Glutamatergic neuron (in vitro differentiated cells): ENCODE data around the gene ACTN1. TPM values are rescaled to one million over a fixed set of nuclear protein-coding genes. Genes with fewer than 3 reads are reported as not detected.
A peak's percentile ranks its signal among the peaks of the same experiment; 100 is the strongest.

ENCODE experiments used
- DNase-seq: peaks from one replicate; pipeline ENCODE4 v3.0.0; 2022
- H3K27ac Mint-ChIP-seq: one replicate; pipeline ENCODE4 v1.8.0; 2020; ENCODE audit warnings: mild to moderate bottlenecking, mixed read lengths, inconsistent platforms; ENCODE audit not compliant: unreplicated experiment
- H3K27me3 Mint-ChIP-seq: one replicate; pipeline ENCODE4 v1.8.0; 2020; ENCODE audit warnings: mild to moderate bottlenecking, moderate library complexity, mixed read lengths, inconsistent platforms; ENCODE audit not compliant: unreplicated experiment
- H3K36me3 Mint-ChIP-seq: one replicate; pipeline ENCODE4 v1.8.0; 2020; ENCODE audit warnings: mild to moderate bottlenecking, mixed read lengths, inconsistent platforms; ENCODE audit not compliant: unreplicated experiment
- H3K4me1 Mint-ChIP-seq: one replicate; pipeline ENCODE4 v1.8.0; 2020; ENCODE audit warnings: mild to moderate bottlenecking, low read depth, mixed read lengths, inconsistent platforms; ENCODE audit not compliant: unreplicated experiment
- H3K4me3 Mint-ChIP-seq: one replicate; pipeline ENCODE4 v1.8.0; 2020; ENCODE audit warnings: mild to moderate bottlenecking, mixed read lengths, inconsistent platforms; ENCODE audit not compliant: unreplicated experiment
- H3K9me3 Mint-ChIP-seq: one replicate; pipeline ENCODE4 v1.8.0; 2020; ENCODE audit warnings: mild to moderate bottlenecking, moderate library complexity, mixed read lengths, inconsistent platforms; ENCODE audit not compliant: unreplicated experiment
- total RNA-seq: library from RNA; stranded (reverse); fragmentation: NEBNext Ultra II Directional; extraction: Animal tissue kit (Norgen Biotek cat#: 25700); gene quantifications from one replicate; pipeline ENCODE4 v1.2.1, GENCODE V29; 2021; ENCODE audit not compliant: unreplicated experiment
- TF ChIP-seq, protein P1 (sequence below): fragments of 200-600 bp; sonication (generic); IDR thresholded peaks from one replicate; pipeline ENCODE4 v1.5.0; 2021; ENCODE audit not compliant: partially characterized antibody, unreplicated experiment

The ACTN1 gene
- total RNA-seq, 1 donor from 2014 or later: 48.1 TPM

DNA sequence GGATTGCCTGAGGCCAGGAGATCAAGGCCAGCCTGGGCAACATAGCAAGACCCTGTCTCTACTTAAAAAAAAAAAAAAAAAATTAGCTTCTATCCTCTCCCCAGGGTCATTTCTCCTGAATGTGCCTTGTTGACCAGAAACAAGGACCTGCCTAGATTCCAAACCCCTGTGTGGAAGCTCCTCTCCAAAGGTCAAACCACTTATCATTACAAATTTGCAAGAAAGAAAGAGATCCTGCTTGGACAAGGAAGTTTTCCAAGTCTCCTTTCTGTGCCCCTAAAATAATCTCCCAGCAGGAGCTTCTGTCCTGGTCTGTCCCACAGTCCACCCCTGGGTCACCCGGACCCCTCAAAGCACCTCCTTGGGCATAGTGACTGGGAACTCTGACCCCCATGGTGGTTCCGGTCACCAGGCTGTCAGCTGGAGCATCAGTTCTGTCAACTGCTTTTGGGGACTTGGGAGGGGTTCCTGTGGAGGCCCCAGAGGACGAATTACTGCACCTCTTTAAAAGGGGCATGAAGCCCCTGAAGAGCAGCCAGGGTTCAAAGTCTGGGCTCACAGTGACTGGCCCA lies 38.4 kb downstream of the ACTN1 start:
- H3K27ac Mint-ChIP-seq: no peak overlapping the region
- H3K9me3 Mint-ChIP-seq: peaks cover 5% of the 10 kb centered on the region
- no peaks in the 10 kb centered on the region for H3K36me3 Mint-ChIP-seq
- no peak overlapping the region for H3K4me3 Mint-ChIP-seq
- peaks cover 10% of the 10 kb centered on the region for H3K27me3 Mint-ChIP-seq
- TF ChIP-seq, protein P1, sequence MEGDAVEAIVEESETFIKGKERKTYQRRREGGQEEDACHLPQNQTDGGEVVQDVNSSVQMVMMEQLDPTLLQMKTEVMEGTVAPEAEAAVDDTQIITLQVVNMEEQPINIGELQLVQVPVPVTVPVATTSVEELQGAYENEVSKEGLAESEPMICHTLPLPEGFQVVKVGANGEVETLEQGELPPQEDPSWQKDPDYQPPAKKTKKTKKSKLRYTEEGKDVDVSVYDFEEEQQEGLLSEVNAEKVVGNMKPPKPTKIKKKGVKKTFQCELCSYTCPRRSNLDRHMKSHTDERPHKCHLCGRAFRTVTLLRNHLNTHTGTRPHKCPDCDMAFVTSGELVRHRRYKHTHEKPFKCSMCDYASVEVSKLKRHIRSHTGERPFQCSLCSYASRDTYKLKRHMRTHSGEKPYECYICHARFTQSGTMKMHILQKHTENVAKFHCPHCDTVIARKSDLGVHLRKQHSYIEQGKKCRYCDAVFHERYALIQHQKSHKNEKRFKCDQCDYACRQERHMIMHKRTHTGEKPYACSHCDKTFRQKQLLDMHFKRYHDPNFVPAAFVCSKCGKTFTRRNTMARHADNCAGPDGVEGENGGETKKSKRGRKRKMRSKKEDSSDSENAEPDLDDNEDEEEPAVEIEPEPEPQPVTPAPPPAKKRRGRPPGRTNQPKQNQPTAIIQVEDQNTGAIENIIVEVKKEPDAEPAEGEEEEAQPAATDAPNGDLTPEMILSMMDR: no peak
- peaks cover 33% of the 10 kb centered on the region for H3K4me1 Mint-ChIP-seq
- no peak for DNase-seq

DNA sequence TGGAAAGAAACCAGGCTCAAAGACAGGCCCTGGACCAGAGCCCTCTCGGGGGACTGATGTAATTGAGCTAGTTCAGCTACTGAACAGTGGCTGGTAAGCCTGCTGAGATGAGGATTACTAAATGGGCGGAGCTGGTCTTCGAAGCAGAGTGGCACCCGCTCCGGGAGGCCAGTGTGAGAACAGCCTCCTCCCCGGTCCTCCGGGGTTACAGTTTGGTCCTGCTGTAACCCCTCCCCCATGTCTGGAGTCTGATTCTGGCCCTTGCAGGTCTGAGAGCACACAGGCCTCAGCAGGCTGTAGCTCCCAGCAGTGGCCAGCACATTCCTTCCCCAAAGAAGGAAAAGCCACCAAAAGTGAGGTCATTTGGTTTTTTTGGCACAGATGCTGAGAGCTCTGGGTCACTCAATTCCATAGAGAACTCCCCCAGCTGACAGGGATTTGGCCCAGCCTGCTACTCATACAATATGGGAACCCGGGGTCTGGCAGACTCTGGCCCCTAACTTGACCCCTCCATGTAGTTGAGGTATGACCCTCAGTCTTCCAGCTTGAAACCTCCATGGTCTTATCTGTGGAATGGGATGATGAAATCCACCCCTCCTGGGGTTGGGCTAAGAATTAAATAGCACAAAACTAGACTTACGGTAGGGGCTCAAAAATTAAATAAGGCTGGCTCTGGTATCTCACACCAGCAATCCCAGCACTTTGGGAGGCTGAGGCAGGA lies 39.0 kb downstream of the ACTN1 start:
- H3K27ac Mint-ChIP-seq: peak overlapping the region; percentile 66
- H3K36me3 Mint-ChIP-seq: no peaks in the 10 kb centered on the region
- H3K27me3 Mint-ChIP-seq: peaks cover 7% of the 10 kb centered on the region
- peaks cover 5% of the 10 kb centered on the region for H3K9me3 Mint-ChIP-seq
- DNase-seq: peak; percentile 56
- H3K4me3 Mint-ChIP-seq: no peak overlapping the region
- TF ChIP-seq, protein P1: no peak
- peaks cover 28% of the 10 kb centered on the region for H3K4me1 Mint-ChIP-seq

DNA sequence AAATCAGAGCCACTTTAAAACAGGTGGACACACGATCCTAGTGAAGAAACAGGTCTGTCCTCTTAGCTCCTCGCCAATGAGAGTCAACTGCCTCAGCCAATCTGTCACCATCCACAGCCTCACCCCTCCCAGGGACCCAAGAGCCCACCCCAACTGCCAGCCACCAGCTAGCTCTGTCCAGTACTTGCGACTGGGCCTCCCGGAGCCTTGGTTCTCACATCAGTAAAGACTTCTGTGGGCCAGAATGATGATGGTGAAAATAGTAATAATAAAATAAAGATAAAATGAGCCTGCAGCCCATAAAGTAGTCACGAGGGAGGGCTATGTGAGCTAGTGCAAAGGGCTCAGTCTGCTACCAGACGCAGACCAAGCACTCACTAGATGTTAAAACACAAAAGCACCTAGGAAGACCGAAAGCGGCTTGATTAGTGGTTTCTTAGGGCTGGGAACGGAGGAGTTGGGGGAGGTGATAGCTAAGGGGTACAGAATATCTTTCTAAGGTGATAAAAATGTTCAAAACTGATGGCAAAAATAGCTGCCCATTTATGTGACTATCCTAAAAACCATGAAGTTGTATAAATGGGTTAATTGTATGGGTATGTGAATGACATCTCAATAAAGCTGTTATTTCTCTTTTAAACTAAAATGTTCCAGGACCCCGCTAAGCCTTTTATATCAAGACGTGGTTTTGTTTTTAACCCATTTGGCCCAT lies 39.8 kb downstream of the ACTN1 start:
- TF ChIP-seq, protein P1: no peak
- H3K27ac Mint-ChIP-seq: peak overlapping the region; percentile 72
- peaks cover 28% of the 10 kb centered on the region for H3K4me1 Mint-ChIP-seq
- H3K4me3 Mint-ChIP-seq: no peak overlapping the region
- DNase-seq: no peak
- peaks cover 6% of the 10 kb centered on the region for H3K27me3 Mint-ChIP-seq
- peaks cover 4% of the 10 kb centered on the region for H3K9me3 Mint-ChIP-seq
- no peaks in the 10 kb centered on the region for H3K36me3 Mint-ChIP-seq

DNA sequence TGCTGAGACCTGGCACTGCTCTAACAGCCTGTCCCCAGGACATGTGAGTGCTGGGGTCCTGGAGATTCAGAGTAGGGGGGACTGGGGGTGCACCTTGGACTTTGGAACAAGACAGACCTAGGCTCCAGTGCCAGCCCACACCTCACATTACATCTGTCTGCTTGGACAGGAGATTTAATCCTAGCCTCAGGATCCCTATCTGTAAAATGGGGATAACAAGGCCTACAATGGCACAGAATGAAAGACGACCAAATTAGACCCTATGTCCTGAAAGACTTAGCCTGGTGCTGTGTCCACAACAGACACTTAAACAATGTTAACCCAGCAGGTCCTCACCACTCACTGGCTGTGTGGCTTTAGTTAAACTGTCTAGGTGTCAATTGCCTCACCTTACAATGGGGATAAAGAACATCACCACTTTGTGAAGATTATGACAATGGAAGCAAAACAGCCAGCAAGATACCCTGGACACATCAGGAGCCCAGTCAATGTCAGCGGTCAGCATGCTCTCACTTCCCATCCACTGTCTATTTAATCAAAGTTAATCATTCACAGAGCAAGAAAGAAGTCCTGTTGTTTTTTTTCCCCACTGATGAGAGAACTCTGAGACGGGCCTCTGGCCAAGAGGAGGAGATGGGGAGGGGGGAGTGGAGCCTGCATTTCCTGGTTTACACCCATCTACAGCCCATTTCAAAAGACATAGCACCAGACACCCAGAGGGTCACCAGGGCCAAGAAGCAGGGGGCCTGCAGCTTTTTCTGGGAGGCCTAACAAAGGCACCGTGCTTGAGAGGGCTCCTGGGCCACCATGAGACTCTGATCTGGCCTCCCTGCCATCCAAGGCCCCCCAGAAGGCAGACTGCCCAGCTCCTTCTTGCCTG lies 40.6 kb downstream of the ACTN1 start:
- Mint-ChIP-seq H3K4me1 (peaks cover 30% of the 10 kb centered on the region), H3K4me3 (no peak overlapping the region), H3K27me3 (peaks cover 7% of the 10 kb centered on the region), H3K27ac (no peak overlapping the region), H3K36me3 (no peaks in the 10 kb centered on the region), H3K9me3 (peaks cover 4% of the 10 kb centered on the region)
- TF ChIP-seq, protein P1: no peak
- no peak for DNase-seq
